HG02588 (cell line): Measurements from ENCODE around the gene STXBP6.
"Not testable (repeated sequence)": the region's sequence is repeated elsewhere in the genome, so short reads cannot be mapped to it uniquely, and the experiment has no call there.

Experiments
- ATAC-seq: cut with Tn5 transposase; IDR thresholded peaks from one replicate; pipeline ENCODE4 v1.9.1; 2021; ENCODE audit warnings: mild to moderate bottlenecking, moderate library complexity; ENCODE audit not compliant: unreplicated experiment

Gene STXBP6

DNA sequence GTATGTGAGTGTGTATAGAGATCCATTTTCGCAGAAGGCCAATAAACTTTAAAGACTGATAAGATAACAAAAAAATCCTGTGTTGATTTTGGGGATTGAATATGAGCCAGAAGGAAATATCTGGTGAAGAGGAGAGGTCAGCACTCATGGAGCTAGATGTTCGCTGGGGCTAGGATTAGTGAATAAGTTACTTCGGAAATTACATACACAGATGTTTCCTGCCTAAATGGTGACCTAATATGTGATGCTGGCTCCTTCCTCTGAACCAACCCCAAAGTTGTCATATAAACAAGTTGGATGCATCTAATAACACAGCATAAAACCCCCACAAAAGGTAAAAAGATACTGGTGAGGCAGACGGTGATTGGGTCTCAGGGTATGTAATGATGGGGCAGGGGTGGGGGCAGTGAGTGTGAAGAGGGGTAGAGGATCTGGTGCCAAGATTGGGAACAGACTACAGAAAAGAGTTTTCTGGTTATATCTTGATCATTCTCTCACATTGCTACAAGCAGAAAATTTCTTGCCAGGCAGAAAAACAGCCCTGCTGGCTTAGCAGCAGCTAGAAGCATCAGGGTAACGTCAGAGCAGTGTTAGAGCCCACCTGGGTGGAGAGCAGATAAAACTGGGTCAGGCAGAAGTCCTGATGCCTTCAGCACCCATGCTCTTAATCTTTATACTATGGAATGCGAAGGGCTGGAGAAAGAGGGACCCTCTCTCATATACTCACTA lies 275.6 kb downstream of the STXBP6 start:
- ATAC-seq: no peak

DNA sequence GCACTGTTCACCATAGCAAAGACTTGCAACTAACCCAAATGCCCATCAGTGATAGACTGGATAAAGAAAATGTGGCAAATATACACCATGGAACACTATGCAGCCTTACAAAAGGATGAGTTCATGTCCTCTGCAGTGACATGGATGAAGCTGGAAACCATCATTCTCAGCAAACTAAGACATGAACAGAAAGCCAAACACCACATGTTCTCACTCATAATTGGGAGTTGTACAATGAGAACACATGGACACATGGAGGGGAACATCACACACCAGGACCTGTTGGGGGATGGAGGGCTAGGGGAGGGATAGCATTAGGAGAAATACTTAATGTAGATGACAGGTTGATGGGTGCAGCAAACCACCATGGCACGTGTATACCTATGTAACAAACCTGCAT lies 276.4 kb downstream of the STXBP6 start:
- ATAC-seq: not testable (repeated sequence)

DNA sequence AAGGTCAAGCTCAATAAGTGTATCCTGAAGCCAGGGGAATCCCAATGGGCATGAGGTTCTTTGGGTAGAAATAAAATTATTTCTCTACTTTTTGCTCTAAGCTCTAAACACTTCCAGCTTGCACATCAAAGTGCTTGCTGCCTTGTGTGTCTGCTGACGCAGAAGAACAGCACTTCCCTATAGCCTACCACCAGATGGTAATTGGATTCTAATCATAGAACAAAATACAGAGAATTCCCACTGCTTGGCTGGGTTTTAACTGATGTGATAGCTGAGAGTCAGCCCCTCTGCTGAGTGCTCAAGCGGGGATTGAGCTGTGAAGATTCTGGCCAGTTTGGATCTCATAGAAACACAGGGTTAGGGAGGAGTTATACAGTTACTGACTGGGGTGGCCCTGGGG lies 283.5 kb downstream of the STXBP6 start:
- ATAC-seq: no peak

DNA sequence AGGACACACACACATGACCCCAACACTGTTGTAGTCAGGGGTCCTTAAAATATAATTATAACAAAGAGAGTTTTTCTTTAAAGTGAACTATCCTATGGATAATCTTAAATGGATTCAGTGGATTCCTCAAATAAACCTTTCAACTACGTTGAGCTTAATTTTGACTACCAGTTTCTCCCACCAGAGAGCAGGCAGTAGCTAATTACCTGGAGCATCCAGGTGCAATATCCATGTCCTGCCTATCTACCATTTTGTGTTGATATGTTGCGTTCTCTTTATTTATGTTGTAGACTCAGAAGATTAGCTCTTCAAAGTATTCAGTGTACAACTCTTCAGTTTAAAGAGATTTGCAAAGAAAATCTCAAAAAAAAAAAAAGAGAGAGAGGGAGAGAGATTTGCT lies 288.8 kb downstream of the STXBP6 start:
- no peak for ATAC-seq
